Measurements from ENCODE around the gene MRFAP1L1.

MRFAP1L1 gene

GRCh38 chr4:6716018-6716911, 6.6 kb upstream of the MRFAP1L1 start, which contains the start of gene BLOC1S4:
TSS of gene BLOC1S4 (plus strand) at chr4:6716174. CDS start at chr4:6716210, 36 bp downstream.
- peak; percentile 97 for DNase-seq (ENCODE audit: low spot score)

GRCh38 chr4:6715704-6716017, 6.0 kb upstream of the MRFAP1L1 start:
- no peak for DNase-seq (ENCODE audit: low spot score)

- no peak for DNase-seq (ENCODE audit: low spot score)
Observed at GRCh38 chr4:6714954-6715353, 5.3 kb upstream of the MRFAP1L1 start.

GRCh38 chr4:6710996-6711395, 1.3 kb upstream of the MRFAP1L1 start:
- DNase-seq (ENCODE audit: low spot score): no peak

- no peak for DNase-seq (ENCODE audit: low spot score)
Observed at GRCh38 chr4:6710282-6710681, 617 bp upstream of the MRFAP1L1 start.

- no peak for DNase-seq (ENCODE audit: low spot score)
Observed at GRCh38 chr4:6706173-6706572, 3.5 kb downstream of the MRFAP1L1 start.

- no peak for DNase-seq (ENCODE audit: low spot score)
Observed at GRCh38 chr4:6705646-6706045, 4.0 kb downstream of the MRFAP1L1 start.

GRCh38 chr4:6703786-6704185, 5.9 kb downstream of the MRFAP1L1 start:
- no peak for DNase-seq (ENCODE audit: low spot score)

GRCh38 chr4:6702761-6703160, 6.9 kb downstream of the MRFAP1L1 start:
- DNase-seq (ENCODE audit: low spot score): no peak

- no peak for DNase-seq (ENCODE audit: low spot score)
Observed at GRCh38 chr4:6701371-6701770, 8.3 kb downstream of the MRFAP1L1 start.

- no peak for DNase-seq (ENCODE audit: low spot score)
Observed at GRCh38 chr4:6699903-6700302, 9.8 kb downstream of the MRFAP1L1 start.

- DNase-seq (ENCODE audit: low spot score): no peak
Observed at GRCh38 chr4:6699388-6699787, 10.3 kb downstream of the MRFAP1L1 start.

- no peak for DNase-seq (ENCODE audit: low spot score)
Observed at GRCh38 chr4:6697131-6697530, 12.5 kb downstream of the MRFAP1L1 start.

- DNase-seq (ENCODE audit: low spot score): no peak
Observed at GRCh38 chr4:6696611-6697010, 13.1 kb downstream of the MRFAP1L1 start.

- no peak for DNase-seq (ENCODE audit: low spot score)
Observed at GRCh38 chr4:6695660-6696610, 13.7 kb downstream of the MRFAP1L1 start.

GRCh38 chr4:6694177-6694901, 15.3 kb downstream of the MRFAP1L1 start:
- DNase-seq (ENCODE audit: low spot score): no peak

GRCh38 chr4:6693231-6694176, 16.2 kb downstream of the MRFAP1L1 start, which contains the start of gene S100P:
TSS of gene S100P (plus strand) at chr4:6693878. CDS start at chr4:6693933, 55 bp downstream.
- DNase-seq (ENCODE audit: low spot score): no peak

- DNase-seq (ENCODE audit: low spot score): peak; percentile 29
Observed at GRCh38 chr4:6692806-6693205, 16.9 kb downstream of the MRFAP1L1 start.

GRCh38 chr4:6692379-6692778, 17.3 kb downstream of the MRFAP1L1 start:
- DNase-seq (ENCODE audit: low spot score): no peak

GRCh38 chr4:6689506-6689960, 20.1 kb downstream of the MRFAP1L1 start:
- no peak for DNase-seq (ENCODE audit: low spot score)

All from GM03348 (cell line).